ENCODE measurements around the gene PELI1.

DNA sequence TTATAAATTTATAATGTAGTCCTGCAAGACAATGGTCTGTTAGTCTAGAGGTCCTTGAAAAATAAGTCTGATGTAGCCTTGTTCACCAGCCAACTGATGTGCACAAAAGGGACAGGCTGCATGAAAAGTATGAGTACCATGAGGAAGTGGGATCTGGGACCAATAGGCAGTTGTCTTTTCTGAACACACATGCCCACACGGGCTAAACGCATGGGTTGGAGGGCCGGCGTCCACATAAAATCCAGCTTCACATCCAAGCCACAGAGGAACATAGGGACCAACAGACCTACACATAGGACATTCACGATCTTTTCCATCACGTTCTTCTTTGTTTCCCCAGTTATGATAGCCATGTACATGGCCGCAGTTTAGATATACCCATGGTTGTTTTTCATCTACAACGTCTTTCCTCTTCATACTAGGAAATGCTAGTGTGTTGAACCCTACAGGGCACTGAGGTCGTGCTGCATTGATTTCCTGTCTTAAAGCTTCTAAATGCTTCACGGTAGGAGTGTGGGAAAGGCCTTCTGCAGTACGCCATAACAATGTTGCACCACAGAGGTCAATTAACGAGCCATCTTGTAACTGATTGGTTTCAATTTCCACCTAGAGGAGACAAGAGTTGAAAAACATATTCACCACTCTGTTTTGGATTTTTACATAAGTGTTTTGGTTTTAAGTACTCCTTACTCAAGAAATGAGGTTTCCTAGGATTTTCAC lies 49.4 kb downstream of the PELI1 start:
- TF ChIP-seq, protein P1, sequence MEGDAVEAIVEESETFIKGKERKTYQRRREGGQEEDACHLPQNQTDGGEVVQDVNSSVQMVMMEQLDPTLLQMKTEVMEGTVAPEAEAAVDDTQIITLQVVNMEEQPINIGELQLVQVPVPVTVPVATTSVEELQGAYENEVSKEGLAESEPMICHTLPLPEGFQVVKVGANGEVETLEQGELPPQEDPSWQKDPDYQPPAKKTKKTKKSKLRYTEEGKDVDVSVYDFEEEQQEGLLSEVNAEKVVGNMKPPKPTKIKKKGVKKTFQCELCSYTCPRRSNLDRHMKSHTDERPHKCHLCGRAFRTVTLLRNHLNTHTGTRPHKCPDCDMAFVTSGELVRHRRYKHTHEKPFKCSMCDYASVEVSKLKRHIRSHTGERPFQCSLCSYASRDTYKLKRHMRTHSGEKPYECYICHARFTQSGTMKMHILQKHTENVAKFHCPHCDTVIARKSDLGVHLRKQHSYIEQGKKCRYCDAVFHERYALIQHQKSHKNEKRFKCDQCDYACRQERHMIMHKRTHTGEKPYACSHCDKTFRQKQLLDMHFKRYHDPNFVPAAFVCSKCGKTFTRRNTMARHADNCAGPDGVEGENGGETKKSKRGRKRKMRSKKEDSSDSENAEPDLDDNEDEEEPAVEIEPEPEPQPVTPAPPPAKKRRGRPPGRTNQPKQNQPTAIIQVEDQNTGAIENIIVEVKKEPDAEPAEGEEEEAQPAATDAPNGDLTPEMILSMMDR (IDR thresholded peaks at IDR 0.05; ENCODE audit: low read length) = no peak
- TF ChIP-seq EZH2 (IDR thresholded peaks at IDR 0.05; ENCODE audit: borderline replicate concordance, low read length) = no peak
